HG02759 (cell line): ENCODE results near the gene PCDHGA5.
"Not testable (repeated sequence)": the region's sequence is repeated elsewhere in the genome, so short reads cannot be mapped to it uniquely, and the experiment has no call there.

Experiments
- ATAC-seq: cut with Tn5 transposase; IDR thresholded peaks from one replicate; pipeline ENCODE4 v1.9.1; 2021; ENCODE audit warnings: mild to moderate bottlenecking, moderate library complexity; ENCODE audit not compliant: unreplicated experiment

Gene PCDHGA5

DNA sequence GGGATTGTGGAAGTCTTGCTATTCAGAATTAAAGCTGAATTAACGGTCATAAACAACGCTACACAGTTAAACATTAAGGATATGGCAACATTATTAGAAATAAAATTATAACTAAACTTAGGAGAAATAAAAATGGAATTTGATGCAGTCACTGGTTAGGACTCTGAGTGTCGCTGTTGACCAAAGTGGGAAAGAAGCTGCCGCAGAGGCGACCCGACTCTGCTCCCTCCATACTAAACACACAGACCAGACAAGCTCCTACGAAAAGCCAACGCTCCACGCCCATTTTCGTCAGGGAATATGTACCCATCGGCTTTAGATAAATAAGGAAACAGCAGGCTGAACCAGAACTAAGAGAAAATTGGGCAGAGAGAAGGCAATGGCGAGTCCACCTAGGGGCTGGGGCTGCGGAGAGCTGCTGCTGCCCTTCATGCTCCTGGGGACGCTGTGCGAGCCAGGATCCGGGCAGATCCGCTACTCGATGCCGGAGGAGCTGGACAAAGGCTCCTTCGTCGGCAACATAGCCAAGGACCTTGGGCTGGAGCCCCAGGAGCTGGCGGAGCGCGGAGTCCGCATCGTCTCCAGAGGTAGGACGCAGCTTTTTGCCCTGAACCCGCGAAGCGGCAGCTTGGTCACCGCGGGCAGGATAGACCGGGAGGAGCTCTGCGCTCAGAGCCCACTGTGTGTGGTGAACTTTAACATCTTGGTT is at the start of gene PCDHGA5:
PCDHGA5 (plus strand) TSS at position 211 of the 709 bp plus-strand sequence; CDS start at position 380, 169 bp downstream.
- ATAC-seq: no peak

DNA sequence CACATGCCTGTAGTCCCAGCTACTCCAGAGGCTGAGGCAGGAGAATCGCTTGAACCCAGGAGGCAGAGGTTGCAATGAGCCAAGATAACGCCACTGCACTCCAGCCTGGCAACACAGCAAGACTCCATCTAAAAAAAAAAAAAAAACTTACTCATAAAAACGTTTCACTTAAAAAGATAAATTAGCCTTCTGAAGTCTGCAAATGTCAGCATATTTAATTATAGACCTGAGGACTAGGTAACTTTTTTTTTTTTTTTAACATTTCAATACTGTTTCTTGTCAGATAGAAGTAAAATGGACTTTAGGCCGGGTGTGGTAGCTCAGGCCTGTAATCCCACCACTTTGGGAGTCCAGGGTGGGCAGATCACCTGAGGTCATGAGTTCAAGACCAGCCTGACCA is 47.0 kb upstream of the PCDHGA5 start:
- not testable (repeated sequence) for ATAC-seq

DNA sequence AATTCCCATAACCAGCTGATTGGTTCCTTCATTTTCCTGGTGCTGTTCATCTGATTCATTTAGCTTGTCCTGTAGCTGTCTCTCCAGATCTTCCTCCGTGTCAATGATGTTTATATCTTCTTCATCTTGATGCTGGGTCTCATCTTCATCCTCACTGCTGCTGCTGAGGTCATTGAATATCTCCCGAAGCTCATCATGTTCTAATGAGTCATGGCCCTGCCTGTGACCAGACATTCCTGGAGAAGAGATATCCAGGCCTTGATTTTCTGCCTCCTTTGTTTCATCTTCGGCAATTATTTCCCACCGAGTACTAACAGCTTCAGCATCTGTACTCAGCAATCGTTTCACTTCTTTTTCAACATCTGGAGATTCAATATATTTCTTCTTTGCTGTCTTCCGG is 44.8 kb upstream of the PCDHGA5 start:
- ATAC-seq: no peak

DNA sequence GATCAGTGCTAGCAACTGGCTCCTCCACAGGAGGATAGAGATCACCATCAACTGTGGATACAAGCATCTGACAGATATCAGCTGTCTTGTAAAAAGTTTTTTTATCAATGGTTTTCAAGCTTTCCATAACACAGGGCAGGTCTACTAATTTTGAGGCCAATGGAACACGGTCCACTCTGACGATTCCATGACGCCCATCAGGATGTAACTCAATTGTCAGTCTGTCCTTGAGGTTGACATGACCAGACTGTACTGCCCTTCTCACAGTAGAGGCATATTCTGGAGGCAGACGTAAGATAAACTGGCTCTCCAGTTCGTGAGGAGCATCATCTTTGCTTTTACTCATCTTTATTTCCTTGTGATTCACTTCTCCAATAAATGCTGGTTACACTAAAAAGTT is 44.3 kb upstream of the PCDHGA5 start:
- no peak for ATAC-seq

DNA sequence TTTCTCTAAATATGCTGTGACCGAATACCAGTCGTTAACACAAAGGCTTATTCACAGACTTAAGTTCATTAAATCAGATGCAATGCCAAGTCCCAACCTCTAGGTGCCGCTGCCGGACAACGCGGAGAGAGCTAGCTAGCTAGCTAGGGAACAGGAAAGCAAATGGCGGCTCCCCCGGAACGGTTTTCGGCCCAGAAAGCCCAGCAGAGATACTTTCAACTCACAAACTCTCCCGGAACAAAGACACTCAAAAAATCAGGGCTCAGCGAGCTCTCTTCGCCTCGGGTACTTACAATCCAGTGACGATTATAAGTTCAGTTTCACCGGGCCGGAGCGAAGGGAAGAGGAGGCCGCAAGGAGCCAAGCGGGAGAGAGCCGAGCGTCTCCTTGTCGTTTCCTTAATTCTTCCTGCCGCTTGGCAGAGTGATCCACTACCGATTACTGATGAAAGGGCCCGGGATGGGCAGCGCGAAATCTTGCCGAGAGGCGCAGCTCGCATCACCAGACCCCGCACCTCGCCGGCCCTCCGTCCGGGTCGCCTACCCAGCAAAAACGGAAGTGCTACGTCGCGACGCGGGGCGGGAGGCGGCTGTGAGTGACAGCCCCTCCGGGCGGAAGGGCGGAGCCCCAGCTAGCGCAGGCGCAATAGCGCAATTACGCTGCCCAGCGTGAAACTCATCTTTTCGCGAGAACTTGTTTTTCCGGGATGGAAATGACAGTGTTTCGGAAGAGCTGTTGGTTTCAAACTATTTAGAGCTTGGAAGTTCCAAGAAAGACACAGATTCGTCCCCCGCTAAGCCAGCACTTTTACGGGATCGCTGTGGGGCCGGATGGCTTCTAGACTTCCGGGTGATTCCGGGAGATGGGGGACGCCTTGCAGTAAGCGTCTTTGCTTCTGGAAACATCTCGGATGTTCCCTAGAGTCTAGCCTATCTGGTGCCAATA is 43.5 kb upstream of the PCDHGA5 start, which contains the start of gene TAF7:
TAF7 (minus strand) TSS at position 560 of the 945 bp plus-strand sequence. CDS start 740 bp downstream, outside the sequence.
- peak; percentile 97 for ATAC-seq

DNA sequence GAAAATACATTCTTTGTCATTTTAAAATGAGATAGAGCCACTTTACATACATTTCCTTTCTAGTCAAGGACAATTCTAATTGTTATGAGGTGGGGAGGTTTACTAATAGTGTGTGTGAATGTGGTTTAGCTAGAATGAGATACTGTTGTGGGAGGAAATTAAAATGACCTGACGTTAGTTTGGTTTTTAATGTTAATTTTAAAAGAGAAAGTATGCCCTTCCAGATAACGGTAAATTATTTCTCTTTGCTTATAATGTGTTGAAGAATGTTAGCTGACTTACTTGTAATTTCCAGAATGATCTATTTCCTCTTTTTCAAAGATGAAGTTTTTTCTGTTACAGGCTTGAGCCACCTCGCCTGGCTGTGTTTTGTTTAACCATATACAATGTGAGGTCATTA is 41.7 kb upstream of the PCDHGA5 start:
- ATAC-seq: no peak

DNA sequence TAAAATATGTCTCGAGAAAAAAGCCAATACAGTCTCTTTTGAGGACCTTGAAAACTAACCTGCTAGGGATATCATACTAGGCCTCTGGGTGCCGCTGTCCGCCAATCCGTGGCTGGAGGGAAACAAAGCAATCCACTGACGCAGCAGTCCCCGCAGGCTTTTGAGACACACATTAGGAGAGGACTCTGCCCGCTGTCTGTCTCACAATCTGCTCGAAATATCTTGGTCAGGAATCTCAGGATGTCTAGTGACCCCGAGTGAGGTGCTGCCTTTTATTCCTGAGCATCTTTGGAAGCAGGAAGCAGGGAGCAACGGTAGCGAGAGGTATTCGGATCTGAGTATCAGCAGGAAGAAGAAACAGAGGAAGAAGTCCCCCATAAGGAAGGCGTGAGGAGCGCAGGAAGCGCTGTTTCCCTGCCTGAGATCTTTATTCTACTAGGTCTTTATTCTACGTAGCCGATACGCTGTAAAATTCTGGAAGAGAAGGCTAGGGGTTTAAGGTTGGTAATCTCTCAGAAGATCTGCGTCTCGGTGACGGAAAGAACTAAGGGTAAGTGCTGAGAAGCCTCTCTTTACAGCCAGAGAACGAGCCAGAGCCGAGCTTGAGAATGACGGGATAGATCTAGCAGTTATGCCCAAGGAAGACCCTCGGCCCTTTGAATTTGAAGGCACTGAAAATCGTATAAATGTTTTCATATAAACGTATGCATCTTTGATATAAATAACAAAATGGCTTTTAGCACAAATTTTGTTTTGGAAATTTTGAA is 37.7 kb upstream of the PCDHGA5 start:
- ATAC-seq: peak; percentile 96

DNA sequence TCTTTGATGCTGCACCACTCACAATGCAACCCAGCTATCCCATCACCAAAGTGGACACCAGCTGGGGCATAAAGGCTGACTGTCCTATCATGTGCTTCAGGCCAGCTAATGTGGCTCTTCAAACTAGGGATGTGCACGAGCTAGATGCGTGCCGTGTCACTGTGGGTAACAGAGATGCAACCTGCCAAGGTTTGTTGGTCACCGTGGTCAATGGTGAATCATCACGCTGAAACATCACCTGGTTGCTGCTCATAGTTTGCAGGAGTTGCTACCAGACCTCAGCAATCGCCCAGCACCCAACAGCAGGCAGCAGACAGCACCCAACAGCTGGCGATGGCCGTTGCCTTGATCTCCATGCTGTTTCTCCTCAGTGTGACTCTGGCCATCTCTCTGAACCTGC is 35.7 kb upstream of the PCDHGA5 start:
- no peak for ATAC-seq

DNA sequence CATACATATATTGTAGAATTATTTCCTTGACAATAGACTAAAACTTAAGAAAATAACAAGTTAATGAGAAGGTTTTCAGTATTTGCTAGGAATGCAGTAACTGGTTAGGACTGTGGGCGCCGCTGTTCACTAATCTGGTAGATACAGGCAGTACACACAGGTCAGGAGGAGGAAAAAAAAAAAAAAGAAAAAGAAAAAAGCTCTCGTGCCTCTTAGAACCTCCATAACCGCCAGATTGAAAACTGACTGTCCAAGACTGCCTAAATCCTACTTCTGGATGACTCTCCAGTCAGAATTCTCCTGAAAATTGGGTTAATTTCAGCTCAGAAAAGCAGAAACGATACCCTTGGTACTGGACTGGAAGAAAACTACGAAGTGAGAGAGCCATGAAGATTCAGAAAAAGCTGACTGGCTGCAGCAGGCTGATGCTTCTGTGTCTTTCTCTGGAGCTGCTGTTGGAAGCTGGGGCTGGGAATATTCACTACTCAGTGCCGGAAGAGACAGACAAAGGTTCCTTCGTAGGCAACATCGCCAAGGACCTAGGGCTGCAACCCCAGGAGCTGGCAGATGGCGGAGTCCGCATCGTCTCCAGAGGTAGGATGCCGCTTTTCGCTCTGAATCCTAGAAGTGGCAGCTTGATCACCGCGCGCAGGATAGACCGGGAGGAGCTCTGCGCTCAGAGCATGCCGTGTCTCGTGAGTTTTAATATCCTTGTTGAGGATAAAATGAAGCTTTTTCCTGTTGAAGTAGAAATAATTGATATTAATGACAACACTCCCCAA is 33.5 kb upstream of the PCDHGA5 start, which contains the start of gene PCDHGA1:
PCDHGA1 (plus strand) TSS at position 216 of the 782 bp plus-strand sequence.
- no peak for ATAC-seq

DNA sequence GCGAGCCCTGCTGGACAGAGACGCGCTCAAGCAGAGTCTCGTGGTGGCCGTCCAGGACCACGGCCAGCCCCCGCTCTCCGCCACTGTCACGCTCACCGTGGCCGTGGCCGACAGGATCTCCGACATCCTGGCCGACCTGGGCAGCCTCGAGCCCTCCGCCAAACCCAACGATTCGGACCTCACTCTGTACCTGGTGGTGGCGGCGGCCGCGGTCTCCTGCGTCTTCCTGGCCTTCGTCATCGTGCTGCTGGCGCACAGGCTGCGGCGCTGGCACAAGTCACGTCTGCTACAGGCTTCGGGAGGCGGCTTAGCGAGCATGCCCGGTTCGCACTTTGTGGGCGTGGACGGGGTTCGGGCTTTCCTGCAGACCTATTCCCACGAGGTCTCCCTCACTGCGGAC is 31.4 kb upstream of the PCDHGA5 start:
- ATAC-seq: not testable (repeated sequence)

DNA sequence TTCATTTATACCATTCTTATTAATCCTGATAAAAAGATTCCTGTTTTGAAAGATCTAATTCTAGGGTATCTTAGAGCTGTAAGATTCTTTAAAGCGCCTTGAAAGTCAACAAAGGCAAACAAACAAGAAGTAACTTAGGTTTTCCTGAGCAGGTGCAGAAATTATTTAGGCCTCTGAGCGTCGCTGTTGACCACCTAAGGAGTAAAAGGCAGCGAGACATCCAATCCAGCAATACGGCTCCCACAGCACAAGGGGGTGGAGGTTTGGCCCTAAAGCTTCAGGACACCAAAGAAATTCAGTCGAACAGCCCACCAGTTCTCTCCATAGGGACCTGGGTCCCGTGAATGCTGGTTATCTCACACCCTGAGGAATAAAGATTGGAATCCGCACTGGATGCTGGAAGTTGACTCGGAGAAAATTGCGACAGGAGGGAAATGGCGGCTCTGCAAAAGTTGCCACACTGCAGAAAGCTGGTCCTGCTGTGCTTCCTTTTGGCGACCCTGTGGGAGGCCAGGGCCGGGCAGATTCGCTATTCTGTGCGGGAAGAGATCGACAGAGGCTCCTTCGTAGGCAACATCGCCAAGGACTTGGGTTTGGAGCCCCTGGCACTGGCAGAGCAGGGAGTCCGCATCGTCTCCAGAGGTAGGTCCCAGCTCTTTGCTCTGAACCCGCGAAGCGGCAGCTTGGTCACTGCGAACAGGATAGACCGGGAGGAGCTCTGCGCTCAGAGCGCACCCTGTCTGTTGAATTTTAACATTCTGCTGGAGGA is 25.2 kb upstream of the PCDHGA5 start, which contains the start of gene PCDHGA2:
PCDHGA2 (plus strand) TSS at position 223 of the 769 bp plus-strand sequence.
- peak; percentile 72 for ATAC-seq

DNA sequence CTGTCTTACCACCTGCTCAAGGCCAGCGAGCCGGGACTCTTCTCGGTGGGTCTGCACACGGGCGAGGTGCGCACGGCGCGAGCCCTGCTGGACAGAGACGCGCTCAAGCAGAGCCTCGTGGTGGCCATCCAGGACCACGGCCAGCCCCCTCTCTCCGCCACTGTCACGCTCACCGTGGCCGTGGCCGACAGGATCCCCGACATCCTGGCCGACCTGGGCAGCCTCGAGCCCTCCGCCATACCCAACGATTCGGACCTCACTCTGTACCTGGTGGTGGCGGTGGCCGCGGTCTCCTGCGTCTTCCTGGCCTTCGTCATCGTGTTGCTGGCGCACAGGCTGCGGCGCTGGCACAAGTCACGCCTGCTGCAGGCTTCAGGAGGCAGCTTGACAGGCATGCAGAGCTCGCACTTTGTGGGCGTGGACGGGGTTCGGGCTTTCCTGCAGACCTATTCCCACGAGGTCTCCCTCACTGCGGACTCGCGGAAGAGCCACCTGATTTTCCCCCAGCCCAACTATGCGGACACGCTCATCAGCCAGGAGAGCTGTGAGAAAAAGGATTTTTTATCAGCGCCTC is 23.1 kb upstream of the PCDHGA5 start:
- ATAC-seq: not testable (repeated sequence)

DNA sequence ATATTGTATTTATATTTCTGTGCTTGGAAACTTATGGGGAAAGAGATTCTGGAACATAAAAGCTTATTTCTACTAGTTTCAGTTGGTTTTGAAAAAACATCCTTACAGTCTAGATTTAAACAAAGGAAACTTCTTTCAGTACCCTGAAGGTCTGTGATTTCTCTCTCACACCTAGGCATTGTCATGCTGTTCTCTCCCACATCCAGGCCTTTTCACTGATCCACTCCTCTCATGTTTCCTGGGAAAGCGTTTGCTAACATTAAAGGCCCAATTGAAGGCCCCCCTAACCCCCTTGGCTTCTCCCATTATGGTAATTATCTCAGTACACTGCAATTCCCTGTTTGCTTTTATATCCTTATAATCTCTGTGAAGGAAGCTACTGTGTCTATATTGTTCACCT is 21.2 kb upstream of the PCDHGA5 start:
- ATAC-seq: no peak

DNA sequence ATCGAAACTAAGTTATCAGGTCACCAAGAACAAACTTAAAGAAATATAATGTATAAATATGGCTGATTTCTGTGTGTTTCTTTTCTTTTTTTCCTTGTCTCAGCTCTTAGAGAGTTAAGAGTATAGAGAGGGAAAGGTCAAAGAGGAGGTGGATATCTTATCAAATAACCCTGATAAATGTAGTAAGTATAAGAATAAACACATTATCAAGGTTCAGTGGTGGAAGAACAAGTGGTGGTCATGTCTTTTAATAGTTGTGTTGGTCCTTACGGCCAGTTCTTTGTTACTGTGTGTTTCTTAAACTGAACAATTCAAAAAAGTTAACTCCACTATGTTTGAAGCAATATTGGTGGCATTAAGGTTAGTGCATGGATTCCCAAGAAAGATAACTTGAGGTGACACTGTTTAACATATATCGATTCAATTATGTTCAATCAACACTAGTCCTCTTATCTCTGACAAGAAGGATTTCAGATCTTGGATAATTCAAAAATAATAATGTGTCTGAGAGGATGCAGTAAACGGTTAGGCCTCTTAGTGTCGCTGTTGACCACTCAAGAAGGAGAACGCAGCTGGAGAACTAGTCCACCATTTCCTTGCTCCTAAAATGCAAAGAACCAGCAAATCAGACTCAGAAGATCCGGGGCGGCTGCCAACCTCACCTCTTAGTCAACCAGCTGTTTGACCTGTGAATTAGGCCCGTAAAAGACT is 20.6 kb upstream of the PCDHGA5 start, which contains the start of gene PCDHGA3:
PCDHGA3 (plus strand) TSS at position 588 of the 711 bp plus-strand sequence. CDS start 205 bp downstream, outside the sequence.
- no peak for ATAC-seq

DNA sequence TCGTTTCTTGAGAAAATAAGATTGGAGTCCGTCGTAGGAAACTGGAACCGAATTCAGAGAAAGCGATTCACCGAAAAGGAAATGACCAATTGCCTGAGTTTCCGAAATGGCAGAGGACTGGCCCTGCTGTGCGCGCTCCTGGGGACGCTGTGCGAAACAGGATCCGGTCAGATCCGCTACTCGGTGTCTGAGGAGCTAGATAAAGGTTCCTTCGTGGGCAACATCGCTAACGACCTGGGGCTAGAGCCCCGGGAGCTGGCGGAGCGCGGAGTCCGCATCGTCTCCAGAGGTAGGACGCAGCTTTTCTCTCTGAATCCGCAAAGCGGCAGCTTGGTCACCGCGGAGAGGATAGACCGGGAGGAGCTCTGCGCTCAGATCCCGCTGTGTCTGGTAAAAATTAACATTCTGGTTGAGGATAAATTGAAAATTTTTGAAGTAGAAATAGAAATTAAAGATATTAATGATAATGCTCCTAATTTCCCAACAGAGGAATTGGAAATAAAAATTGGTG is 20.0 kb upstream of the PCDHGA5 start:
- no peak for ATAC-seq

DNA sequence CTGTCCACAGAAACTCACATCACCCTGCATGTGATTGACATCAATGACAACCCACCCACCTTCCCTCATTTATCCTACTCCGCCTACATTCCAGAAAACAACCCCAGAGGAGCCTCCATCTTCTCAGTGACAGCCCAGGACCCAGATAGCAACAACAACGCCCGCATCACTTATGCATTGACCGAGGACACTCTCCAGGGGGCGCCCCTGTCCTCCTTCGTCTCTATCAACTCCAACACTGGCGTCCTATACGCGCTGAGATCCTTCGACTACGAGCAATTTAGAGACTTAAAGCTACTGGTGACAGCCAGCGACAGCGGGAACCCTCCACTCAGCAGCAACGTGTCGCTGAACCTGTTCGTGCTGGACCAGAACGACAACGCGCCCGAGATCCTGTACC is 18.6 kb upstream of the PCDHGA5 start:
- ATAC-seq: no peak

DNA sequence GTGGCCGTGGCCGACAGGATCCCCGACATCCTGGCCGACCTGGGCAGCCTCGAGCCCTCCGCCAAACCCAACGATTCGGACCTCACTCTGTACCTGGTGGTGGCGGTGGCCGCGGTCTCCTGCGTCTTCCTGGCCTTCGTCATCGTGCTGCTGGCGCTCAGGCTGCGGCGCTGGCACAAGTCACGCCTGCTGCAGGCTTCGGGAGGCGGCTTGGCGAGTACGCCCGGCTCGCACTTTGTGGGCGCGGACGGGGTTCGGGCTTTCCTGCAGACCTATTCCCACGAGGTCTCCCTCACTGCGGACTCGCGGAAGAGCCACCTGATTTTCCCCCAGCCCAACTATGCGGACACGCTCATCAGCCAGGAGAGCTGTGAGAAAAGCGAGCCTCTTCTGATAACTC is 17.9 kb upstream of the PCDHGA5 start:
- not testable (repeated sequence) for ATAC-seq
